Neutrophil (primary cell): ENCODE results near the gene TNIK.

Source experiments
- H3K27ac ChIP-seq: fragments of 200-600 bp; sonication (generic); 2 replicates; pipeline ENCODE4 v1.5.1; 2016; ENCODE audit warnings: mild to moderate bottlenecking, moderate library complexity
- H3K27me3 ChIP-seq: fragments of 200-600 bp; sonication (generic); 2 replicates; pipeline ENCODE4 v1.6.0; 2016; ENCODE audit warnings: mild to moderate bottlenecking
- H3K36me3 ChIP-seq: fragments of 200-600 bp; sonication (generic); 2 replicates; pipeline ENCODE4 v1.5.1; 2017
- H3K4me1 ChIP-seq, 2 experiments: fragments of 200-600 bp in 1 of 2; sonication (generic) in 1 of 2; 1 replicate in 1 of 2; 2 replicates in 1 of 2; pipeline versions ENCODE4 v1.5.1 to v1.6.1; 2013 to 2016; ENCODE audit warnings: low read depth in 1 of 2, low read length in 1 of 2, mild to moderate bottlenecking in 1 of 2, moderate library complexity in 1 of 2; ENCODE audit not compliant: control insufficient read depth in 1 of 2, insufficient read depth in 1 of 2
- H3K4me3 ChIP-seq, 2 experiments: fragments of 200-600 bp in 1 of 2; sonication (generic) in 1 of 2; 1 replicate in 1 of 2; 2 replicates in 1 of 2; pipeline ENCODE4 v1.5.1; 2013 to 2016; ENCODE audit warnings: low read depth in 1 of 2, low read length in 1 of 2, mild to moderate bottlenecking in 1 of 2, moderate library complexity in 1 of 2
- H3K9me3 ChIP-seq: fragments of 200-600 bp; sonication (generic); 2 replicates; pipeline ENCODE4 v1.5.1; 2016
- CTCF ChIP-seq: fragments of 200-600 bp; sonication (generic); IDR thresholded peaks from 2 replicates; pipeline ENCODE4 v1.5.1; 2016; ENCODE audit warnings: antibody characterized with exemption

The TNIK gene

DNA sequence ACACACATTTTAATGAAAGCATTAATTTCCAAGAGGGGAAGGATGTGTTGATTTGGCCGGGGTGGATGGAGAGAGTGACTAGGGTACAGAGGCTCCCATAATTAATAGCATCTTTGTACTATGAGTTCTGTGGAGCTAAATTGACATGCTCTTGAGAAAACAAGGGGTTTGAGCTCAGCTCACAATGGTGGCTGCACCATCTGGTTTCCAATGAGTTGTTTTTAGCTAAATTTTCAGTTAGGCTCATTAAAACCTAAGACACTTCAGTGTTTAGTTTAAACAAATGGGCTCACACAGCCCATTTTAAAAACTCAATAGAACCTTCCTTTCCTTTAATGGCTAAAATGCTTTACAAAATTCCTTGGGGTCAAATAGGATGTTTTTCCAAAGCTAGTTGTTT, 199.7 kb downstream of the TNIK start:
- Histone ChIP-seq H3K27me3 (no peaks in the 10 kb centered on the region), H3K27ac (no peak overlapping the region), H3K4me3 (no peak overlapping the region), H3K9me3 (no peaks in the 10 kb centered on the region), H3K36me3 (no peaks in the 10 kb centered on the region), H3K4me1 (no peaks in the 10 kb centered on the region)
- no peak for TF ChIP-seq CTCF

- H3K36me3 ChIP-seq, result no peaks in the 10 kb centered on the region
- H3K4me1 ChIP-seq, result peaks cover 0 to 10% of the 10 kb centered on the region in 2 experiments
- no peak for TF ChIP-seq CTCF
- H3K9me3 ChIP-seq, result no peaks in the 10 kb centered on the region
- no peak overlapping the region for H3K4me3 ChIP-seq
- no peaks in the 10 kb centered on the region for H3K27me3 ChIP-seq
- no peak overlapping the region for H3K27ac ChIP-seq
Observed at GRCh38 chr3:171258316-171258715, 201.9 kb downstream of the TNIK start.

GRCh38 chr3:171257251-171258203, 202.7 kb downstream of the TNIK start:
- no peak for TF ChIP-seq CTCF
- no peaks in the 10 kb centered on the region for H3K36me3 ChIP-seq
- H3K9me3 ChIP-seq, result no peaks in the 10 kb centered on the region
- no peaks in the 10 kb centered on the region for H3K27me3 ChIP-seq
- H3K4me3 ChIP-seq, result no peak overlapping the region
- H3K27ac ChIP-seq, result no peak overlapping the region
- peaks cover 0 to 10% of the 10 kb centered on the region in 2 experiments for H3K4me1 ChIP-seq

DNA sequence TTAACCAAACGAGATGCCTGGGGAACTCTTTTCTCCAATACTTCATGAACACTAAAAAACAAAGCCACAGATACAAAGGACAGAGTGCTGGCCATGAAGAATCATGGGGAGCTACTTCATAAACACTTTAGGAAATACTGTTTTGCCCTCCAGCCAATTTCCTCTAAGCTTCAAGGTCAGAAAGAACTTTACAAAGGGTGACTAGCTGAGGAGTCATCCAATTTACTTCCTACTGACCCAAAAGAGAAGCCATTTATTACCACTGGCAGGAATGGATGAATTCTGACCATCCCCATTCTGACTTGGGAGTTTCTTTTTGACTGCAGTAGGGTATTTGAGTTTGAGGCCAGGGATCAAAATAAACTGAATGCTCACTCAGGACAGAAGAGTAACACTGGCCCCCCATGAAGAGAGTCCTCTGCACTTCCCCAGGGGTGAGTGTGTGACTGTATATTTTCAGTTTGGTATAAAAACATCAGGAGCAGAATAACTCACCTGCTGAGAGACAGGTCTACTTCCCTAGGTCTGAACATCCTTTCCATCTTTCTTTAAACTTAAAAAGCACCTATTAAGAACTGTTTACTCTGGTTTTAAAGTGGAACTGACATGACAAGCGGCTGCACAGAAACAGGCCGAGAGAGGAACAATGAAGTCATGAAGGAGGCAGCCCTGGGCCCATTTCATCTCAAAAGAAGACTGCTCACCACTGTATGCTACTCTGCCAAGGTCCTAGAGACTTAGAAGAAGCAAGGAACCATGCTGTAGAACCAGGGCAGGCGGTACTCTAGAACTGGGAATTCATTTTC, 203.6 kb downstream of the TNIK start:
- Histone ChIP-seq H3K9me3 (no peaks in the 10 kb centered on the region), H3K27ac (no peak overlapping the region), H3K36me3 (no peaks in the 10 kb centered on the region), H3K27me3 (no peaks in the 10 kb centered on the region), H3K4me1 (peaks cover 0 to 14% of the 10 kb centered on the region in 2 experiments), H3K4me3 (no peak overlapping the region)
- TF ChIP-seq CTCF, result no peak

GRCh38 chr3:171255236-171255806, 204.9 kb downstream of the TNIK start:
- H3K36me3 ChIP-seq, result no peaks in the 10 kb centered on the region
- H3K27me3 ChIP-seq, result no peaks in the 10 kb centered on the region
- H3K4me1 ChIP-seq, result peaks cover 0 to 15% of the 10 kb centered on the region in 2 experiments
- TF ChIP-seq CTCF, result no peak
- no peaks in the 10 kb centered on the region for H3K9me3 ChIP-seq
- H3K4me3 ChIP-seq, result no peak overlapping the region
- no peak overlapping the region for H3K27ac ChIP-seq
